HFFc6 (cell line): ENCODE results near the gene CXCL8. TPM values are rescaled to one million over a fixed set of nuclear protein-coding genes. Genes with fewer than 3 reads are reported as not detected.

Source experiments
- DNase-seq: peaks from one replicate; pipeline ENCODE4 v3.0.0-alpha.2; 2018
- H3K27ac Mint-ChIP-seq: 2 replicates; pipeline ENCODE4 v1.8.0; 2020; ENCODE audit warnings: mild to moderate bottlenecking, mixed read lengths
- H3K27me3 Mint-ChIP-seq: 2 replicates; pipeline ENCODE4 v1.8.0; 2021; ENCODE audit warnings: mild to moderate bottlenecking, moderate library complexity, mixed read lengths; ENCODE audit not compliant: insufficient read depth
- H3K36me3 Mint-ChIP-seq: 2 replicates; pipeline ENCODE4 v1.8.0; 2021; ENCODE audit warnings: low read depth, mixed read lengths
- H3K4me1 Mint-ChIP-seq: 2 replicates; pipeline ENCODE4 v1.8.0; 2020; ENCODE audit warnings: low read depth, mixed read lengths
- H3K4me3 Mint-ChIP-seq: 2 replicates; pipeline ENCODE4 v1.8.0; 2020; ENCODE audit warnings: mild to moderate bottlenecking, moderate library complexity, mixed read lengths
- H3K9me3 Mint-ChIP-seq: 2 replicates; pipeline ENCODE4 v1.8.0; 2020; ENCODE audit warnings: mild to moderate bottlenecking, mixed read lengths
- total RNA-seq, 6 experiments: library from RNA; stranded (reverse); fragmentation: NEBNext Ultra II Directional; extraction: Animal tissue kit (Norgen Biotek cat#: 25700); gene quantifications; 2 replicates in 1 of 6; 3 replicates in 5 of 6; pipeline ENCODE4 v1.2.3, GENCODE V29; 2021
- TF ChIP-seq, protein P1 (sequence below): fragments of 200-600 bp; sonication (generic); IDR thresholded peaks from 2 replicates; pipeline ENCODE4 v1.5.0; 2021; ENCODE audit warnings: antibody characterized with exemption, mild to moderate bottlenecking

CXCL8 gene
- total RNA-seq, 6 experiments from 2014 or later: 0.47 to 3.2 (median 2.1) TPM

DNA sequence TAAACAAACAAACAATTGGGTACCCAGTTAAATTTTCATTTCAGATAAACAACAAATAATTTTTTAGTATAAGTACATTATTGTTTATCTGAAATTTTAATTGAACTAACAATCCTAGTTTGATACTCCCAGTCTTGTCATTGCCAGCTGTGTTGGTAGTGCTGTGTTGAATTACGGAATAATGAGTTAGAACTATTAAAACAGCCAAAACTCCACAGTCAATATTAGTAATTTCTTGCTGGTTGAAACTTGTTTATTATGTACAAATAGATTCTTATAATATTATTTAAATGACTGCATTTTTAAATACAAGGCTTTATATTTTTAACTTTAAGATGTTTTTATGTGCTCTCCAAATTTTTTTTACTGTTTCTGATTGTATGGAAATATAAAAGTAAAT lies 2.9 kb downstream of the CXCL8 start:
- Mint-ChIP-seq H3K4me3 (no peak overlapping the region), H3K36me3 (peaks cover 6% of the 10 kb centered on the region; the same call in 1 of the 2 replicates)

DNA sequence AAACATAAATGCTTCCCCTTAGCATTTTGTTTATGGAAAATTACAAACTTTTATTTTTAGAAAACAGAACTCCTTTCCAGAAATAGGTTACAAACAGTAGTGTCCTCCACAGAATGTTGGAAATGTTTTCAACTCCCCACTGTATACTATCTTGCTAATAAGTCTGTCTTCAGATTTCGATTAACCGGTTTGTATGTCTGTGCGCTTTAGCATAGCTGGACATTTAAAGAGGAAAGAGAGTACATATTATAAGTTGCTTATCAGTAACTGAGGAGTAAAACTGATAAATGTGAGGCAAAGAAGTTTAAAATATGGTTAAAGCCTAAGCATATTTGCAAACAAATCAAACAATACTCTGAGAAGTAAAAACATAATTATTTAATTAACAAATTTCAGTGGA lies 3.4 kb downstream of the CXCL8 start:
- no peaks in the 10 kb centered on the region for H3K9me3 Mint-ChIP-seq
- H3K27me3 Mint-ChIP-seq: no peaks in the 10 kb centered on the region
- DNase-seq: no peak
- TF ChIP-seq, protein P1, sequence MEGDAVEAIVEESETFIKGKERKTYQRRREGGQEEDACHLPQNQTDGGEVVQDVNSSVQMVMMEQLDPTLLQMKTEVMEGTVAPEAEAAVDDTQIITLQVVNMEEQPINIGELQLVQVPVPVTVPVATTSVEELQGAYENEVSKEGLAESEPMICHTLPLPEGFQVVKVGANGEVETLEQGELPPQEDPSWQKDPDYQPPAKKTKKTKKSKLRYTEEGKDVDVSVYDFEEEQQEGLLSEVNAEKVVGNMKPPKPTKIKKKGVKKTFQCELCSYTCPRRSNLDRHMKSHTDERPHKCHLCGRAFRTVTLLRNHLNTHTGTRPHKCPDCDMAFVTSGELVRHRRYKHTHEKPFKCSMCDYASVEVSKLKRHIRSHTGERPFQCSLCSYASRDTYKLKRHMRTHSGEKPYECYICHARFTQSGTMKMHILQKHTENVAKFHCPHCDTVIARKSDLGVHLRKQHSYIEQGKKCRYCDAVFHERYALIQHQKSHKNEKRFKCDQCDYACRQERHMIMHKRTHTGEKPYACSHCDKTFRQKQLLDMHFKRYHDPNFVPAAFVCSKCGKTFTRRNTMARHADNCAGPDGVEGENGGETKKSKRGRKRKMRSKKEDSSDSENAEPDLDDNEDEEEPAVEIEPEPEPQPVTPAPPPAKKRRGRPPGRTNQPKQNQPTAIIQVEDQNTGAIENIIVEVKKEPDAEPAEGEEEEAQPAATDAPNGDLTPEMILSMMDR: no peak
- peaks cover 6% of the 10 kb centered on the region; the same call in 1 of the 2 replicates for H3K36me3 Mint-ChIP-seq
- H3K27ac Mint-ChIP-seq: no peak overlapping the region
- peaks cover 22% of the 10 kb centered on the region for H3K4me1 Mint-ChIP-seq
- H3K4me3 Mint-ChIP-seq: no peak overlapping the region

More for the DNA sequence above, 2.9 kb downstream of the CXCL8 start:
- H3K9me3 Mint-ChIP-seq: no peaks in the 10 kb centered on the region
- no peak overlapping the region for H3K27ac Mint-ChIP-seq
- H3K27me3 Mint-ChIP-seq: no peaks in the 10 kb centered on the region
- DNase-seq: no peak
- TF ChIP-seq, protein P1: no peak
- peaks cover 22% of the 10 kb centered on the region for H3K4me1 Mint-ChIP-seq

DNA sequence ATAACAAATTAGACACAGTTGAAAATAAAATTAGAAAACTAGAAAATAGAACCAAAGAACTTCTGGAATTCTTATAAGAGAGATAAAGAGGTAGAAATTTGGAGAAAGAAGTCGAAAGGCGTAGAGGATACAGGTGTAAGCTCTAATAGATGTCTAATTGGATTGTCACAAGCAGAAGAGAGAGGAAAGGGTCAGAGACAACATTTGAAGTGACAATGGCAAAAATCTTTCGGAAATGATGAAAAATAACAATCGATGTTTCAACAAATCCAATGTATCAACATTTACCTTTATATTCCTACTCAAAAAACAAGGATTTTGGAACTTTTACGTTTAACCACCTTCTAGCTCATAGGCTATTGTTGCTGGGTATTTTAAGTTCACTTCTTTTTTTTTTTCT lies 3.8 kb downstream of the CXCL8 start:
- Mint-ChIP-seq H3K27me3 (no peaks in the 10 kb centered on the region), H3K27ac (no peak overlapping the region), H3K9me3 (no peaks in the 10 kb centered on the region), H3K36me3 (peaks cover 6% of the 10 kb centered on the region; the same call in 1 of the 2 replicates), H3K4me3 (no peak overlapping the region), H3K4me1 (peaks cover 22% of the 10 kb centered on the region)
- TF ChIP-seq, protein P1: no peak
- DNase-seq: no peak

DNA sequence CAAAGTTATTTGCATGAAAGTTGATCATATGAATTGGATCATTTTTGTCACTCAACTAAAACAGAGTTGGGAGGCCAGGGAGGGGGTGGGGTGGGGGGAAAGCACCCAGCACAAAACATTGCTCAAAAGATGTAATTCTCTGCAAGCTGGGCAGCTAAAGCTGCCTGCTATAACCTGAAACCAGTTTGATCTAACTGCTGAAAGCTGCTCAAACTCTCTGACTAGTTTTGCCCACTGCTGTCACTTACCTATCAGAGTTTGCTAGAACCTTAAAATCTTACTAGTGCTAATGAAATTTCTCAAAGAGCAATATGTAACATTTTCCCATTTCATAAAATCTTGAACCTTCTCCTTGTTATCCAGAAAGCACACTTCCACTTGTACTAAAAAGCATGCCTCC lies 10.4 kb downstream of the CXCL8 start:
- H3K27me3 Mint-ChIP-seq: peaks cover 4% of the 10 kb centered on the region
- DNase-seq: no peak
- TF ChIP-seq, protein P1: no peak
- H3K27ac Mint-ChIP-seq: no peak overlapping the region
- no peaks in the 10 kb centered on the region for H3K9me3 Mint-ChIP-seq
- H3K36me3 Mint-ChIP-seq: no peaks in the 10 kb centered on the region
- H3K4me3 Mint-ChIP-seq: no peak overlapping the region
- peaks cover 8% of the 10 kb centered on the region; the same call in 1 of the 2 replicates for H3K4me1 Mint-ChIP-seq

DNA sequence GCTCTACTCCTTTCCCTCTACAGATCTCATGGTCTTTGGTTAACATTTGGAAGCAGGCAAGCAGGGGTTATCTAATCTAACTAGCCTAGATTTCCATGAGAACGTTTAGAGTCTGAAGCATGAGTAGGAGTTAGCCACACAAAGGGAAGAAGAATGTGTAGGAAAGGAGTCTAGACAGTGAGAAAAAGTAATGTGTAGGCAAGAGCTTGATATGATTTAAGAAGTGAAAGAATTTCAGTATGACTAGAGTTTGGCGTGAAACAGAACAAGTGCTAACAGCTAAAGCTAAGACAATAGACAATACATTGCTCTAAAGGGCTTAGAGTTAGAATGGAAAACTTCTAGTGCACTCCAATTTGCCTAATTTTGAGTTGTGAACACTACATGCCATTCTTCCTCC lies 10.8 kb downstream of the CXCL8 start:
- H3K4me1 Mint-ChIP-seq: peaks cover 8% of the 10 kb centered on the region; the same call in 1 of the 2 replicates
- H3K9me3 Mint-ChIP-seq: no peaks in the 10 kb centered on the region
- no peaks in the 10 kb centered on the region for H3K36me3 Mint-ChIP-seq
- no peak overlapping the region for H3K27ac Mint-ChIP-seq
- TF ChIP-seq, protein P1: no peak
- H3K4me3 Mint-ChIP-seq: no peak overlapping the region
- H3K27me3 Mint-ChIP-seq: peaks cover 4% of the 10 kb centered on the region
- no peak for DNase-seq

DNA sequence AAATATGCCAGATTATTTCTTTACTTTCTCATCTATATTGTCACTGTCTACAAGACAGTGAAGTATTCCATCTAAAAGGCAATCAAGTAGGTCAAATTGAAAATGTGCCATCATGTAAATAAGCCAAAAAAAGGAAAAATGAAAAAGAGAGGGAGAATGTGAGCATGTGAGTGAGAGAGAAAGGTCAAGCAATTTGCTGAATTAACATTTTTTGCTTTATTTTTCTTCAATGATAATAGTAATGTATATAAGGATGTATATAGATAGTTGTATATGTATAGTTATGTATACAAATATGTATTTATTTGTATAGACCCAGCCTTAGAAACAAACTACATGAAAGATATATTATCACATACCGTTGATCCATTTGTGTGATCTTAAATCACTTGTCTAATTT lies 11.5 kb downstream of the CXCL8 start:
- TF ChIP-seq, protein P1: no peak
- Mint-ChIP-seq H3K9me3 (no peaks in the 10 kb centered on the region), H3K27me3 (peaks cover 4% of the 10 kb centered on the region), H3K4me3 (no peak overlapping the region), H3K4me1 (peaks cover 8% of the 10 kb centered on the region; the same call in 1 of the 2 replicates), H3K27ac (no peak overlapping the region), H3K36me3 (no peaks in the 10 kb centered on the region)
- no peak for DNase-seq
